Posterior vena cava (tissue), 2 donors: ENCODE data around the gene ID3. TPM values are rescaled to one million over a fixed set of nuclear protein-coding genes. Genes with fewer than 3 reads are reported as not detected.

ENCODE experiments used
- DNase-seq: peaks from one replicate; pipeline ENCODE4 v3.0.0-alpha.2; 2020; ENCODE audit warnings: low spot score
- intact Hi-C, 2 donors: fragments of 100-400 bp; cut with DNase I; formaldehyde crosslinking; loops; one replicate each; pipeline versions ENCODE4 v1.14.1 to v1.14.2; 2022 to 2023
- long read RNA-seq, 2 donors: library from polyadenylated mRNA; unstranded; transcript quantifications; one replicate each; pipeline ENCODE4 v2.0.0, GENCODE V29; 2020 to 2021
- total RNA-seq, 2 donors: library from RNA; stranded (reverse); fragmentation: NEBNext Ultra II Directional; extraction: Animal tissue kit (Norgen Biotek cat#: 25700); gene quantifications; one replicate each; pipeline ENCODE4 v1.2.1, GENCODE V29; 2021
- donor health status: DM: yes; HTN: yes; CAD: no.
- donor health status: DM: yes; HTN: yes; CAD: no.

The ID3 gene
- total RNA-seq = 100 to 1,000 TPM; 190 to 243 TPM
- long read RNA-seq, donor 1, transcript ID3-201 (3 exons, 1,251 nt) = major isoform, 89 of 100 reads
- long read RNA-seq, donor 1, partial matches to known transcripts = 10 of 100 reads
- long read RNA-seq, donor 1, other reads (novel, unspliced or antisense) = 0 of 100 reads
- long read RNA-seq, donor 2, transcript ID3-203 (2 exons, 892 nt) = minor isoform, 47 of 747 reads
- long read RNA-seq, donor 2, transcript ID3-202 (2 exons, 623 nt) = minor isoform, 11 of 747 reads
- long read RNA-seq, donor 2, transcript ID3-201 (3 exons, 1,251 nt) = major isoform, 553 of 747 reads
- long read RNA-seq, donor 2, partial matches to known transcripts = 0 of 747 reads
- long read RNA-seq, donor 2, other reads (novel, unspliced or antisense) = 136 of 747 reads

DNA sequence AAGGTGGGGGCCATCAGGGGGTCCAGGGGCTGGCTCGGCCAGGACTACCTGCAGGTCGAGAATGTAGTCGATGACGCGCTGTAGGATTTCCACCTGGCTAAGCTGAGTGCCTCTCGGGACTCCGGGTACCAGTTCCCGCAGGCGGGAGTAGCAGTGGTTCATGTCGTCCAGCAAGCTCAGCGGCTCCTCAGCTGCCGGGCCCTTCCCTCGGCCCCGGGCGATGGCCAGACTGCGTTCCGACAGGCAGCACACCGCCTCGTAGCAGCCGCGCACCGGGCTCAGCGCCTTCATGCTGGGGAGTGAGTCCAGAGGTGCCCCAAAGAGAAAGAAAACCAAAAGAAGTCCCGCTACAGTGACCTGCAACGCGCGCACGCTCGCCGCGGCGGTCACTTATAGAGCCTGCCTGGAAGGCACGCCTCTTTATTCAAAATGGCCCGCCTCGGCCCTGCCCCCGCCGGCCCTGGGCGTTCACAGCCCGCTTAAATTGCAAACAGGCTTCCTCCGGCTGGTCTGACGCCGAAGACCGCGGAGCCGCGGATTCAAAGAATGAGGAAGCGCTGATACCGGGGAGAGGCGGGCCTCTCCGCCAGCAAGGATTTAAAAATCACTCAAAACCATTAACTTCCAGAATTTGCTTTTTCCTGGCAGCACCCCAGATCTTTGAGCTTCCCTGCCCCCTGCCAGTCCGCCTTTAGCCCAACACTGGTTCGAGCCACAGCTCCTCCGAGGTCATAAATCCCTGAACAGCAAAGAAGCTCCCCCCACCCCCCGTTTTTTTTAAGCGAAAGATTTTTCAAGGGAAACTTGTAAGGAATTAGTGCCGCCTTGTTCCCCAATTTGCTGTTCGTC is at the start of gene ID3:
Gene ID3, minus strand, starts transcription at position 366 of the 849 bp plus-strand sequence. Its CDS starts 75 bp downstream, at position 291.
- DNase-seq = peak; percentile 100
- intact Hi-C loops = no loop called here

DNA sequence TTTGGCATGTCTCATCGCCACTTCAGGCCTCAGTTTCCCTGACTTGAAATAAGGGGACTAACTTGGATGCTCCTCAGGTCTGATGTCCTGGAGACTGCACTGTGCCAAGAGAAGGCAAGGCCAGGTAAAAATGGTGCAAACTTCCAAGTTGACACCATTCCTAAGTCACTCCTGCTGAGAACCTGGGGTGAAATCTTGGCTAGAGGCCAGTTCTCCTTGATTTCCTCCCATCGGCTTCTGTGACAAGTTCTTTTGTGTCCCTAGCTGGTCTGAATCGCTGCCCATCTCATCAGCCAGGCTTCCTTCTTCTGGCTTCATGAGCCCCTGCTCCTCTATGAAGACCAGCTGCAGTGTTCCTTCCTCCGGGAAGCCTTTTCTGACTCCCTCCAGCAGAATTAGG is 48.6 kb upstream of the ID3 start:
- intact Hi-C loops = no loop called here
- no peak for DNase-seq

- intact Hi-C loops = no loop called here
- DNase-seq = no peak
Observed at GRCh38 chr1:23601968-23602876, 42.9 kb upstream of the ID3 start.

- DNase-seq = no peak
- intact Hi-C loops = no loop called here
Observed at GRCh38 chr1:23601135-23601967, 42.0 kb upstream of the ID3 start.

GRCh38 chr1:23600283-23600682 is 41.0 kb upstream of the ID3 start:
- DNase-seq = no peak
- intact Hi-C loops = no loop called here

- intact Hi-C loops = loop anchor here in 1 of 2 donors (5.0 kb wide), 1 partner anchor 33 kb away; no protein-coding TSS in a partner anchor
Observed at GRCh38 chr1:23599125-23599524, 39.8 kb upstream of the ID3 start.

DNA sequence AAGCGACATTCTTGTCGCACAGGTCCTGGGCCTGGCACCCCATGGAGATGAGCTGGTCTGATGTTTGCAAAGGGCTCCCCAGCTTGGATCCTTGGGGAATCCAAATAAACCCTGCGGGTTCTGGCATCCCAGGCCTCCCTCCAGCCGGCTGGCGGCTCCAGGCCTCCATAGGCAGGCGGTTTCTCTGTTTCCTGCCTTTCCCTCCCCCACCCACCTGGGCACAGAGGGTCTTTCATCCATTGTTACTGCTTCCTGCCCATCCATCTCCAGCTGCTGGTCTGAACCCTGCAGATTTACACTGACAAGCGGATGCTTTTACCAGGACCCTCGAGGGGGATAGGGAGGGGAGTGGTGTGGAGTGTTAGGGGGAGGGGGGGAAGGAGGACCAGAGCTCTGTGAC is 39.1 kb upstream of the ID3 start:
- intact Hi-C loops = loop anchor here in 1 of 2 donors (5.0 kb wide), 1 partner anchor 34 kb away; no protein-coding TSS in a partner anchor
- DNase-seq = no peak

More at GRCh38 chr1:23599125-23599524, 39.8 kb upstream of the ID3 start:
- no peak for DNase-seq

- intact Hi-C loops = loop anchor here in 1 of 2 donors (5.0 kb wide), 1 partner anchor 34 kb away; no protein-coding TSS in a partner anchor
- no peak for DNase-seq
Observed at GRCh38 chr1:23597635-23598388, 38.5 kb upstream of the ID3 start.

GRCh38 chr1:23596382-23597358 is 37.4 kb upstream of the ID3 start:
- DNase-seq = no peak
- intact Hi-C loops = loop anchor here in 1 of 2 donors (5.0 kb wide), 1 partner anchor 36 kb away; no protein-coding TSS in a partner anchor

DNA sequence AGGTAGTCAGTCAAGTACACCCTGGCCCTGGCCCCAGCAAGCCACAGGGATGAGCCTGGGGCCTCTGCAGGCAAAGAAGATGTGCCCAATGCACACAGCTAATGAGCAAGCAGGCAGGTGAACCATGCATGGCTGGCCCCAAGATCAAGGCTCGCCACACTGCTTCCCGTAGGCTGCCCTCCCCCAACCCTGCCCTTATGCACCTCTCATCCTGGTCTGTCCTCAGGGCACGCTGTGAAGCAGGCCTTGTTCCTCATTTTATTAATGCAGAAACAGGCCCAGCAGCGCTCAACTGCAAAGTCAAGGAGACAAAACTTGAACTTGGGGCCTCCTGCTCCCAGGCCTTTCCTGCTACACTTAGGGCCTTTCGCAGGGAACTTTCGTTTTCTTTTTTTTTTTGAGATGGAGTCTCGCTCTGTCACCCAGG is 35.6 kb upstream of the ID3 start:
- intact Hi-C loops = loop anchor here in 1 of 2 donors (5.0 kb wide), 1 partner anchor 37 kb away; no protein-coding TSS in a partner anchor
- DNase-seq = no peak

GRCh38 chr1:23594149-23594907 is 35.0 kb upstream of the ID3 start:
- DNase-seq = no peak
- intact Hi-C loops = no loop called here

GRCh38 chr1:23593556-23594148 is 34.4 kb upstream of the ID3 start:
- no peak for DNase-seq
- intact Hi-C loops = no loop called here

- no peak for DNase-seq
- intact Hi-C loops = no loop called here
Observed at GRCh38 chr1:23593042-23593521, 33.8 kb upstream of the ID3 start.

GRCh38 chr1:23592209-23592892 is 33.0 kb upstream of the ID3 start:
- intact Hi-C loops = no loop called here
- DNase-seq = no peak
